GM12878 (cell line): ENCODE measurements around the gene PDIK1L. TPM values are rescaled to one million over a fixed set of nuclear protein-coding genes. Genes with fewer than 3 reads are reported as not detected.

Experiments used
- ATAC-seq: fragments of 200-7000 bp; cut with Tn5 transposase; 3 replicates; pipeline ENCODE4 v1.9.1; 2020; ENCODE audit warnings: mild to moderate bottlenecking, moderate library complexity
- BruUV-seq: library from RNA; stranded (reverse); fragments of 400-500 nt; replicated peaks from 2 replicates; lab custom pipeline; 2021; lab: Mats Ljungman, UMichigan
- CTCF ChIA-PET: fragments of 300-600 bp; sonication (Branson Sonifier 250); formaldehyde crosslinking; extraction: SDS; loops from one replicate; lab custom pipeline; 2021; ENCODE audit warnings: inconsistent platforms; lab: Yijun Ruan, JAX
- POLR2A ChIA-PET: fragments of 350-600 bp; formaldehyde crosslinking; extraction: SDS; loops from one replicate; lab custom pipeline; 2021; ENCODE audit warnings: inconsistent platforms; lab: Charles Lee
- RAD21 ChIA-PET: fragments of 300-600 bp; sonication (Branson Sonifier 250); formaldehyde crosslinking; loops from one replicate; lab custom pipeline; 2023; ENCODE audit warnings: antibody characterized with exemption; ENCODE audit not compliant: unreplicated experiment; lab: Charles Lee
- SMC1A ChIA-PET: fragments of 300-600 bp; sonication (Branson Sonifier 250); formaldehyde crosslinking; loops from one replicate; lab custom pipeline; 2023; ENCODE audit not compliant: unreplicated experiment, uncharacterized antibody; lab: Charles Lee
- DNase-seq: peaks from one replicate; pipeline ENCODE4 v3.0.0-alpha.2; 2011; ENCODE audit warnings: low read depth, low spot score
- FAIRE-seq: peaks from 3 replicates; lab custom pipeline; 2011; peaks lifted over from hg19 to GRCh38; lab: Jason Lieb, UNC
- H2AFZ ChIP-seq: 2 replicates; pipeline ENCODE4 v1.6.0; 2011; ENCODE audit warnings: low read depth, low read length, control low read depth; ENCODE audit not compliant: control insufficient read depth
- H3K27ac ChIP-seq: 2 replicates; pipeline ENCODE4 v1.5.1; 2011; ENCODE audit warnings: control low read depth; ENCODE audit not compliant: control insufficient read depth, insufficient read depth
- H3K27me3 ChIP-seq, 2 experiments: replicated peaks in 1 of 2; 2 replicates each; pipeline versions ENCODE4 v1.6.0 to v1.6.1; 2011; ENCODE audit warnings: low read length in 1 of 2; ENCODE audit not compliant: control insufficient read depth in 2 of 2, insufficient read depth in 2 of 2
- H3K36me3 ChIP-seq, 2 experiments: 2 replicates each; pipeline ENCODE4 v1.5.1; 2011; ENCODE audit warnings: low read length in 1 of 2; ENCODE audit not compliant: control insufficient read depth in 2 of 2, insufficient read depth in 2 of 2
- H3K4me1 ChIP-seq: 2 replicates; pipeline ENCODE4 v1.6.1; 2011; ENCODE audit warnings: mild to moderate bottlenecking, low read length, moderate library complexity, mixed read lengths; ENCODE audit not compliant: control insufficient read depth, insufficient read depth
- H3K4me2 ChIP-seq: 2 replicates; pipeline ENCODE4 v1.6.0; 2011; ENCODE audit warnings: control low read depth; ENCODE audit not compliant: control insufficient read depth, insufficient read depth
- H3K4me3 ChIP-seq: fragments of 200-600 bp; sonication (generic); 2 replicates; pipeline ENCODE4 v1.5.1; 2016
- H3K79me2 ChIP-seq: 2 replicates; pipeline ENCODE4 v1.6.0; 2011; ENCODE audit warnings: low read length; ENCODE audit not compliant: control insufficient read depth, insufficient read depth
- H3K9ac ChIP-seq: 2 replicates; pipeline ENCODE4 v1.8.0; 2011; ENCODE audit warnings: low read length, control low read depth, mixed read lengths; ENCODE audit not compliant: control insufficient read depth, insufficient read depth
- H3K9me3 ChIP-seq: replicated peaks from 3 replicates; pipeline ENCODE4 v1.5.1; 2011; ENCODE audit warnings: mild to moderate bottlenecking, low read length; ENCODE audit not compliant: control insufficient read depth, insufficient read depth
- H4K20me1 ChIP-seq: 2 replicates; pipeline ENCODE4 v1.6.0; 2011; ENCODE audit not compliant: control insufficient read depth, insufficient read depth
- ASH2L ChIP-seq: fragments of 300-600, 200-600 bp; sonication (generic); IDR thresholded peaks from 2 replicates; pipeline ENCODE4 v1.6.1; 2017; ENCODE audit warnings: low read depth, mild to moderate bottlenecking, borderline replicate concordance
- BCLAF1 ChIP-seq: fragments of 450-650 bp; IDR thresholded peaks from 2 replicates; pipeline ENCODE4 v1.6.1; 2017; ENCODE audit warnings: antibody characterized with exemption, mild to moderate bottlenecking, moderate library complexity
- GATAD2B ChIP-seq: fragments of 450-650 bp; conservative IDR thresholded peaks from 2 replicates; pipeline ENCODE4 v1.6.1; 2017; ENCODE audit warnings: low read depth, mild to moderate bottlenecking, moderate library complexity
- MEF2A ChIP-seq: IDR thresholded peaks from 2 replicates; pipeline ENCODE4 v1.6.1; 2011; ENCODE audit warnings: low read depth, mild to moderate bottlenecking, low read length, moderate library complexity; ENCODE audit not compliant: insufficient read depth
- NRF1 ChIP-seq: conservative IDR thresholded peaks from 2 replicates; pipeline ENCODE4 v1.6.1; 2011; ENCODE audit warnings: mild to moderate bottlenecking, low read depth, low read length, improper control_type of control experiment
- SIN3A ChIP-seq: IDR thresholded peaks from 2 replicates; pipeline ENCODE4 v1.6.1; 2012; ENCODE audit warnings: low read depth, low read length, improper control_type of control experiment
- TCF7 ChIP-seq: IDR thresholded peaks from 2 replicates; pipeline ENCODE4 v1.6.1; 2014; ENCODE audit warnings: antibody characterized with exemption, borderline replicate concordance
- WGBS: methylation state at CpG from one replicate; pipeline ENCODE4 v1.1.6; 2016; ENCODE audit warnings: low lambda C conversion rate; ENCODE audit not compliant: insufficient replicate concordance, insufficient coverage; ENCODE audit errors: missing lambda C conversion rate; 5-methylcytosine and 5-hydroxymethylcytosine counted together
- in situ Hi-C: fragments of 300-500 bp; cut with MboI; formaldehyde crosslinking; loops from 9 replicates; pipeline ENCODE4 v1.14.3; 2018; ENCODE audit warnings: mixed read lengths
- intact Hi-C: fragments of 100-400 bp; cut with micrococcal nuclease; formaldehyde crosslinking; loops from one replicate; pipeline ENCODE4 v1.14.2; 2022; ENCODE audit not compliant: unreplicated experiment
- polyA plus RNA-seq, 11 experiments: library from polyadenylated mRNA; depleted of rRNA in 4 of 11; unstranded in 6 of 11; stranded (reverse) in 5 of 11; fragments of >200 nt; fragmentation: Nextera tagmentation in 4 of 11; fragmentation: Illumina TruSeq in 1 of 11; extraction: Ambion mirVana in 4 of 11; extraction: Trizol in 1 of 11; gene quantifications; 1 replicate in 1 of 11; 2 replicates in 10 of 11; pipeline versions ENCODE4 v1.2.1 to v1.2.3, GENCODE V29; 2011 to 2016; ENCODE audit warnings: inconsistent platforms in 2 of 11, missing spikeins in 2 of 11, low read depth in 1 of 11
- total RNA-seq, 4 experiments: library from RNA; depleted of rRNA in 3 of 4; stranded (reverse); fragments of >200 nt in 3 of 4; fragmentation: Illumina TruSeq in 1 of 4; extraction: Trizol in 1 of 4; gene quantifications; 2 replicates each; pipeline versions ENCODE4 v1.2.1 to v1.2.3, GENCODE V29; 2013 to 2021

Gene PDIK1L
- total and polyA plus RNA-seq, 10 of the 15 experiments (the other 5 are each of a cell fraction or from before 2014, with no cell fraction given) = 4.0 to 15.9 (median 10.5) TPM

- TF ChIP-seq NRF1 (no peak), SIN3A (no peak), ASH2L (no peak), BCLAF1 (no peak)
Measured at GRCh38 chr1:26064553-26064952, 47.1 kb upstream of the PDIK1L start (continued).

GRCh38 chr1:26066160-26066559 is 45.5 kb upstream of the PDIK1L start:
- intact Hi-C loops = no loop called here
- H3K4me2 ChIP-seq = no peak overlapping the region
- SMC1A ChIA-PET = interaction anchor here (1.2 kb wide), 1 partner anchor 39 kb away, joined by 3 read pairs; no protein-coding TSS in a partner anchor
- FAIRE-seq = no peak
- H3K79me2 ChIP-seq = no peaks in the 10 kb centered on the region
- no peak overlapping the region for H3K27ac ChIP-seq
- H3K27me3 ChIP-seq = peaks cover 0 to 9% of the 10 kb centered on the region in 2 experiments; a peak in 3 of 4 replicates
- WGBS = 31% methylated on average over 15 of the region's 15 CpGs
- no peak for TF ChIP-seq GATAD2B
- TF ChIP-seq MEF2A = no peak
- TF ChIP-seq TCF7 = no peak
- H4K20me1 ChIP-seq = no peaks in the 10 kb centered on the region
- CTCF ChIA-PET = interaction anchor here (0.8 to 1.6 kb wide), 2 partner anchors 21 to 79 kb away, joined by 4 to 6 read pairs; no protein-coding TSS in a partner anchor
- DNase-seq = no peak
- H3K9me3 ChIP-seq = no peaks in the 10 kb centered on the region
- no TSS peak for BruUV-seq
- RAD21 ChIA-PET = no interaction called here
- no peak overlapping the region for H3K9ac ChIP-seq
- H3K4me1 ChIP-seq = no peaks in the 10 kb centered on the region
- in situ Hi-C loops = no loop called here
- H2AFZ ChIP-seq = no peak overlapping the region
- ATAC-seq = no peak
- H3K36me3 ChIP-seq = no peaks in the 10 kb centered on the region
- H3K4me3 ChIP-seq = no peak overlapping the region
- POLR2A ChIA-PET = no interaction called here
